Large intestine (tissue), 3 donors: ENCODE results near the gene FGF12. TPM values are rescaled to one million over a fixed set of nuclear protein-coding genes. Genes with fewer than 3 reads are reported as not detected.

Experiments used
- DNase-seq, 2 donors: peaks; one replicate each; pipeline versions ENCODE4 v3.0.0 to v3.0.0-alpha.2; 2013
- H3K27ac ChIP-seq: one replicate; pipeline ENCODE4 v1.5.1; 2013; ENCODE audit warnings: low read length
- H3K27me3 ChIP-seq: 2 replicates; pipeline ENCODE4 v1.6.1; 2013; ENCODE audit warnings: low read length; ENCODE audit not compliant: control insufficient read depth, insufficient read depth
- H3K36me3 ChIP-seq: 2 replicates; pipeline ENCODE4 v1.6.1; 2013; ENCODE audit warnings: low read length; ENCODE audit not compliant: control insufficient read depth, insufficient read depth
- H3K4me1 ChIP-seq: one replicate; pipeline ENCODE4 v1.6.1; 2013; ENCODE audit warnings: low read length; ENCODE audit not compliant: control insufficient read depth, insufficient read depth
- H3K4me3 ChIP-seq: one replicate; pipeline ENCODE4 v1.5.1; 2013; ENCODE audit warnings: low read length
- H3K9me3 ChIP-seq: one replicate; pipeline ENCODE4 v1.6.1; 2013; ENCODE audit warnings: mild to moderate bottlenecking, low read depth, low read length, moderate library complexity; ENCODE audit not compliant: control insufficient read depth
- WGBS: methylation state at CpG from one replicate; pipeline ENCODE4 v1.1.5; 2013; ENCODE audit warnings: low lambda C conversion rate; ENCODE audit not compliant: insufficient coverage; 5-methylcytosine and 5-hydroxymethylcytosine counted together
- polyA plus RNA-seq: library from polyadenylated mRNA; unstranded; fragments of 120-200 nt; gene quantifications from one replicate; pipeline ENCODE4 v1.2.1, GENCODE V29; 2013

Gene FGF12
- polyA plus RNA-seq, 1 donor = 2.1 TPM

DNA sequence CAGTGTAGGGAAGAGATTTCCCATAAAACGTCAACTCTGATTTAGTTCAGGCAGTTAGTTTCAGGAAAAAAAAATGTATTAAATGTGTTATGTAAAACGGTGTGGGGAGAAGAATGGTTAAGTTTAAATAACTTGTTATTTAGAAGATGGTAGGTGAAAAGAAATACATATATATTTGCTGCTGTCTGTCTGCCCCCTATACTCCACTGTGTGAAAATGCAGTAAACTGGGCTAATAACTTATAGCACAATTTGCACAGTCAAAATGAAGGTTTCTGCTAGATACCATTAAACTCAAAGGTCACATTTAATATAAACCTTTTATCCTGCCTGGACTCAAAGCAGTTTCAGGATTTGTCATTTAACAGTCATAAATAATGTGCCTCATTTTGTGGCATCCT is 515.0 kb downstream of the FGF12 start:
- no peaks in the 10 kb centered on the region for H3K4me1 ChIP-seq
- WGBS = 79% methylated on average over 2 of the region's 2 CpGs
- H3K27me3 ChIP-seq = no peaks in the 10 kb centered on the region
- H3K27ac ChIP-seq = no peak overlapping the region
- no peaks in the 10 kb centered on the region for H3K36me3 ChIP-seq
- H3K4me3 ChIP-seq = no peak overlapping the region
- DNase-seq = no peak
- no peaks in the 10 kb centered on the region for H3K9me3 ChIP-seq

DNA sequence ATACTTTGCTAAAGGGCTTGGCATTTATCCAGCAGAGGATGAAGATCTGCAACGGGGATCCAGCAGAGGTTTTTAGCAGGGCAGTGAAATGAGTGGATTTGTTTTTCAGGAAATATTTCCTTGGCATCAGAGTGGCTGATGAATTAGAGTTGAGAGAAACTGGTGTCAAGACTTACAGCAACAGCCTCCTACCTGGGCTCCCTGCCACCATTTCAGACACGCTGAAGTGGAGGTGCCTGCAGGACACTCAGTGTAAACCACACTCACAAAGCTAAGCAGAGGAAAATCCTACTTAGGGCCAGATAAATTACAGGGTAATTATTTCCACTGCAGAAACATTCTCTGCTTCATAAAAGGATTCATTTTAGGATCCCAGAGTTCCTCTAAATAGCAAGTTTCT is 519.7 kb downstream of the FGF12 start:
- H3K9me3 ChIP-seq = no peaks in the 10 kb centered on the region
- H3K4me3 ChIP-seq = no peak overlapping the region
- no peaks in the 10 kb centered on the region for H3K4me1 ChIP-seq
- DNase-seq = no peak
- no CpG with 5 or more reads among the region's 2 CpGs for WGBS
- no peaks in the 10 kb centered on the region for H3K36me3 ChIP-seq
- H3K27ac ChIP-seq = no peak overlapping the region
- H3K27me3 ChIP-seq = no peaks in the 10 kb centered on the region

DNA sequence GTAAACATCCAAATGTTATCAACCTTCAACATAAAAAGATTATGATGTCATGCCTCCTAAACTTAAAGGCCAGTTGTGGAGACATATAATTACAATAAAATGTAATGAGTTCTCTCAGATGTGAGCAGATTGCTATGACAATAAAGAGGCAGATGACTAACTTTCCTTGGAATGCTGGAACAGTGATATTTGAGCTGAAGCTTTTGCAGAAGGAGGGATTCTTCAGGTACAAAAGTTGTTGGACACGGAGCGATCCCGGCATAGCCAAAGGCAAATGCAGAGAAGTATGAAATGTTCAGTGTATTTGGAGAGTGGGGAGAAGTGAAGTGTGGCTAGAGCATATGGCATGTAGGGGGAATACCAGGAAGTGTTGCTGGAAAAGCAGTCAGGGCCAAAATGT is 520.1 kb downstream of the FGF12 start:
- Histone ChIP-seq H3K4me1 (no peaks in the 10 kb centered on the region), H3K36me3 (no peaks in the 10 kb centered on the region), H3K27ac (no peak overlapping the region), H3K27me3 (no peaks in the 10 kb centered on the region), H3K4me3 (no peak overlapping the region), H3K9me3 (no peaks in the 10 kb centered on the region)
- DNase-seq = no peak
- WGBS = 100% methylated on average over 1 of the region's 3 CpGs

DNA sequence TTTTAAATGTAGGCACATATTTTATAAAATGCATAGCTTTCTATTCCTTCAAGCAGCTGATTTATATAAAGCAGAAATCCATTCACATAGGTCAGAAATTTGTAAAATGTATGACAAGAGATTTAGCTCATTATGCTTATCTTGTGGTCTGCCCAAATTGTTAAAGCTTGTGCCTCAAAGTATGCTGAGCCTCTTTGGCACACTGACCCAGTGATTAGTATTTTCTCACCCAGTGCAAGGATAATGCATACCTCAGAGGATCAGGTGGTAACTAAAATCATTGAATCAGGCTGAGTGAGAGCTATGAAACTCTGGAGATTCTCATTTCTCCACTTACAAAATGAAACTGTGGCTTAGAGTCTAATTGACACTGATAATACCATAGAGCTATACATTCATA is 533.3 kb downstream of the FGF12 start:
- Histone ChIP-seq H3K4me1 (no peaks in the 10 kb centered on the region), H3K9me3 (no peaks in the 10 kb centered on the region), H3K27me3 (no peaks in the 10 kb centered on the region), H3K36me3 (no peaks in the 10 kb centered on the region), H3K27ac (no peak overlapping the region), H3K4me3 (no peak overlapping the region)
- DNase-seq = no peak

DNA sequence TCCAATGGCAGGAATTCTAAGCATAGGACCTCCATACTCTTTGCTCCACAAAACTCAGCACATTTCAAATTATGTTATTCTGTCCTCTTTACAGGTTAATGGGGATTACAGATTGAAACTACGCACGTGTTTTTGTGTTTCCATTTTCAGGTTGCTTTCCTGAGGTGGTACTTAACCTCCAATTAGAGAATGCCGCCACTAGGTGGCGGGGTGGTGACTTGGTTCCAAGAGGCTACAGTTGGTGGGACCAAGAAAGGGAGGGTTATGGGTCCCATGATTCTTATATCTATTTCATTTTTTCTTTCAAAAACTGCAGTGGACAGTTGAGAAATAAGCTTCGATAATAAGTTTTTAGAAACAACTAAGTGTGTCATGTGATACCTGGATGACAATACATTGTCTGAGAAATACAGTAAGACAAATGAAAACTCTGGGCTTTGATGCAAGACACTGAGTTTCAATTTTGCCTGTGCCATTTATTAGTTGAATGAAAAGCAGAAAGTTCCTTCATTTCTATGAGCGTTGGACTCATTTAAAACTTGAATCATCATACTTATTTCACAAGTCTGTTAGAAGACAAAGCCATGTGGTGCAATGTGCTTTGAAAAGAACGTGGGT is 539.0 kb downstream of the FGF12 start:
- Histone ChIP-seq H3K4me1 (no peaks in the 10 kb centered on the region), H3K27ac (no peak overlapping the region), H3K9me3 (no peaks in the 10 kb centered on the region), H3K36me3 (no peaks in the 10 kb centered on the region), H3K27me3 (no peaks in the 10 kb centered on the region), H3K4me3 (no peak overlapping the region)
- peak; percentile 1 to 3 for DNase-seq
- 0% methylated on average over 2 of the region's 7 CpGs for WGBS

DNA sequence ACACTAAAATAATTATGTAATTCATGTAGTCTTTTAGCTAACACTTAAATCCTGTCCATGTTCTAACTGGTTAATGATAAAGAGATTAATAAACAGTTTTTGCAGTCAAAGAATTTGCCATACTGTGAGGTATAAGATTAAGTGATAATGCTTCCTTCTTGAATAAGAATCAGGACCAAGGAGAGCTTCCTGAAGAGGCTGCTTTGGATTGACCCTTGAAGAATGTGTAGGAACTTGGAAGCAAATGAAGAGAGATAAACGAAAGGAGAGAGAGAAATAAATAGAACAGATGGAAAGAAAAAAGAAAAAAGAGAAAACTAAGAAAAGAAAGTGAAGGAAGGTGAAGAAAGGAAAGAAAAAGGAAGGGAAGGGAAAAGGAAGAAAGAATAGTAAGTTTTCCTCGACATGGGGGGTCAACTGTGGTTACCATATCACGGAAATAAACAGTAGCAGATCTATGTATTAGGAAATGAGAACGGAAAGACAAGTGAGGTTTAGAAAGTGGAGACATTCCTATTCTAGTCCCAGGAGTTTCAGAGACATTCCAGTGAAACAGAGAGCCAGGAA is 539.8 kb downstream of the FGF12 start:
- H3K36me3 ChIP-seq = no peaks in the 10 kb centered on the region
- H3K4me1 ChIP-seq = no peaks in the 10 kb centered on the region
- no peaks in the 10 kb centered on the region for H3K9me3 ChIP-seq
- no peak for DNase-seq
- H3K27me3 ChIP-seq = no peaks in the 10 kb centered on the region
- no peak overlapping the region for H3K4me3 ChIP-seq
- H3K27ac ChIP-seq = no peak overlapping the region
- 51% methylated on average over 4 of the region's 4 CpGs for WGBS

DNA sequence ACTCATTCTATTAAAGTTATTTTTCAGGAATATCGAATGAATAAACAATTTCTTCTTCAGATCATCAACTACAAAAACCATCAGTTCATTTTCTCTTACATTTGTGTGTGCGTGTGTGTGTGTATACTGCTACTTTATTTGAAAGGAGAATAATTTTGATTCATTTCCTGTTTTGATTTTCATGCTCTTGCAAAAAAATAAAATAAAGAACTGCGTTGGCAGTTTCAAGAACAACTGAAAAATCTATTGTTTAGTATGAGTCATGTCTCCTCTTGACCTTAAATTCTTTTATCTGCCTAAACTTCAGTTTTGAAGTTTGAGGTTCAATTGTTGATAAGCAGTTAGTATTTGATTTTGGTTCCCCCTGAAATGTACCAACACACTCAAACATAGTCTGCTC is 540.8 kb downstream of the FGF12 start:
- Histone ChIP-seq H3K4me1 (no peaks in the 10 kb centered on the region), H3K27me3 (no peaks in the 10 kb centered on the region), H3K4me3 (no peak overlapping the region), H3K9me3 (no peaks in the 10 kb centered on the region), H3K27ac (no peak overlapping the region), H3K36me3 (no peaks in the 10 kb centered on the region)
- WGBS = 70% methylated on average over 3 of the region's 3 CpGs
- DNase-seq = no peak

DNA sequence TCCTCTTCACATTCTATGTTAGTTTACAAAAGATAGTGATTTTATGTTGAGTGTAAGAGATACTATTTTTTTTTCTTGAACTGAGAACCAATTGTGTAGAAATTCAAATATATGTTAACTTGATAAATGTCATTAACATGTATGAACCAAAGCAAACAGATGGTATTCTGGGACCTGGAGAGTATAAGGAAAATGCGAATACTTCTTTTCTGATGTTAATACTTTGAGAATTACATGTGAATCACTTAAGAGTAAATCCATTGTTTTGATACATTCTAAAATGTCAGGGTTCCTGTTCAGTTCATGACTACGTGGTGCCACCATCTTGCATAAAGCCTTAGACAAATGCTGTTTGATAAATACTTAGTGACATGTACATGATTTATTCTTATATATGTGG is 541.3 kb downstream of the FGF12 start:
- no peaks in the 10 kb centered on the region for H3K4me1 ChIP-seq
- DNase-seq = no peak
- no peak overlapping the region for H3K4me3 ChIP-seq
- no peaks in the 10 kb centered on the region for H3K27me3 ChIP-seq
- no peaks in the 10 kb centered on the region for H3K36me3 ChIP-seq
- WGBS = no CpG with 5 or more reads among the region's 2 CpGs
- no peak overlapping the region for H3K27ac ChIP-seq
- H3K9me3 ChIP-seq = no peaks in the 10 kb centered on the region

DNA sequence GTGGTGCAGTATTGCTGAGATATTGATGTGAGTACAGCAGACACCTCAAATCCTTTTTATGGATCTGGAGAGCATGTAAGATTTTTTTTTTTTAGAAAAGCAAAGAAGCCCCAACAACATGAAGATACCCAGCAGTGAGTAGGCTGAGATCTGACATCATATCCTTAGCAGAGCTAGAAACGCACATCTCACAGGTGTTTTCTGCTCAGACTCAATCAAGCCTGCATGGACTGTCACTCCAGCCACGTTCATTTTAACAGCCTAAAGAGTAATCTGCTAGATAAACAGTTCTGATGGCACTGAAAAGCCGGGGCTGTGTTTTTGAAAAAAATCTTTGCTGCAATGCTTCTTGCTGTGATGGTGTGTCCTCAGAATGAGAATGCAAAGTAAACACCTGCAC is 544.2 kb downstream of the FGF12 start:
- no peak for DNase-seq
- no CpG with 5 or more reads among the region's 3 CpGs for WGBS
- H3K4me1 ChIP-seq = no peaks in the 10 kb centered on the region

DNA sequence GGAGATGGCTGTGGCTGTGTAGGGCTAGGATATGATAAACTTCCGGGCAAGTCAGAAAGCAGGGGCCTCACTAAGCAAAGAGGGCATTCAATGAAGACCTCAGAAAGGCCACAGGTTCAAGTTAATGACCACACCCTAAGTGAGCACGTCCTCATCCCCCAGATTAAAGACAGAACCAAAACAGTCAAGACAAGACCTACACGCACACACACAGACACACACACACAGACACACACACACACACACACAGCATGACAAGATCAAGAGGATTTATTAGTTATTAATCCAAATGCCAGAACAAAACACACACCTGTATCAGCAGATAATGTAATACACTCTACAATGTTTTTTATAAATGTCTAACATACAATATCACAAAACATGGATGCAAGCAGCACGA is 546.2 kb downstream of the FGF12 start:
- Histone ChIP-seq H3K4me1 (no peaks in the 10 kb centered on the region), H3K9me3 (no peaks in the 10 kb centered on the region)
- no CpG with 5 or more reads among the region's 4 CpGs for WGBS

More for the DNA sequence above, 544.2 kb downstream of the FGF12 start:
- H3K36me3 ChIP-seq = no peaks in the 10 kb centered on the region
- H3K27ac ChIP-seq = no peak overlapping the region
- no peaks in the 10 kb centered on the region for H3K9me3 ChIP-seq
- H3K27me3 ChIP-seq = no peaks in the 10 kb centered on the region
- H3K4me3 ChIP-seq = no peak overlapping the region

DNA sequence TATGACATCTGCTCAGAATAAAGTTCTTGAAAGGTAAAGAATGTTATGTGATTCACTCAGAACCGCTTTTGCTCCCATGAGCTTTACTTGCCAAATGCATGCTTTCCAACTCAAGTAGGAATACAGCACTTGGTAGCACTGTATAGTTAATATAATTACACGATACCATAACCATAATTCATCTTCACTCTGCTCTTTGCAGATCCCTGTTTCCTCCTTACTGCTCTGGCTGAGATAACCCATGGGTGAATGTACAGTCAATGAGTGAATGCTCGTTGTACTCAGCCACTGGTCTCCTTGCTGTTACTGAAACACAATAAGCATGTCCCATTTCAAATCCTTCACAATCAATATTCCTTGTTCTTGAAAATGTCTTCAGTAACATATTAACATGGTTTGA is 550.0 kb downstream of the FGF12 start:
- Histone ChIP-seq H3K4me3 (no peak overlapping the region), H3K36me3 (no peaks in the 10 kb centered on the region), H3K27ac (no peak overlapping the region), H3K27me3 (no peaks in the 10 kb centered on the region), H3K9me3 (no peaks in the 10 kb centered on the region), H3K4me1 (no peaks in the 10 kb centered on the region)
- WGBS = no CpG with 5 or more reads among the region's 3 CpGs
- no peak for DNase-seq

More for the DNA sequence above, 546.2 kb downstream of the FGF12 start:
- H3K4me3 ChIP-seq = no peak overlapping the region
- no peak overlapping the region for H3K27ac ChIP-seq
- no peaks in the 10 kb centered on the region for H3K27me3 ChIP-seq
- no peaks in the 10 kb centered on the region for H3K36me3 ChIP-seq
- DNase-seq = no peak
